GM12864 (cell line): Measurements from ENCODE around the gene SIRPA.

Source experiments
- DNase-seq: peaks from one replicate; pipeline ENCODE4 v3.0.0-alpha.2; 2011; ENCODE audit warnings: low read depth
- H3K4me3 ChIP-seq: 2 replicates; pipeline ENCODE4 v1.5.1; 2011; ENCODE audit warnings: mild to moderate bottlenecking, low read depth, low read length, control low read depth
- TF ChIP-seq, protein P1 (sequence below): IDR thresholded peaks from 2 replicates; pipeline ENCODE4 v1.5.1; 2011; ENCODE audit warnings: low read depth, mild to moderate bottlenecking, moderate library complexity, low read length, control low read depth, inconsistent platforms; ENCODE audit errors: missing control alignments

Gene SIRPA

GRCh38 chr20:1885940-1886693 is 9.1 kb upstream of the SIRPA start:
- TF ChIP-seq, protein P1, sequence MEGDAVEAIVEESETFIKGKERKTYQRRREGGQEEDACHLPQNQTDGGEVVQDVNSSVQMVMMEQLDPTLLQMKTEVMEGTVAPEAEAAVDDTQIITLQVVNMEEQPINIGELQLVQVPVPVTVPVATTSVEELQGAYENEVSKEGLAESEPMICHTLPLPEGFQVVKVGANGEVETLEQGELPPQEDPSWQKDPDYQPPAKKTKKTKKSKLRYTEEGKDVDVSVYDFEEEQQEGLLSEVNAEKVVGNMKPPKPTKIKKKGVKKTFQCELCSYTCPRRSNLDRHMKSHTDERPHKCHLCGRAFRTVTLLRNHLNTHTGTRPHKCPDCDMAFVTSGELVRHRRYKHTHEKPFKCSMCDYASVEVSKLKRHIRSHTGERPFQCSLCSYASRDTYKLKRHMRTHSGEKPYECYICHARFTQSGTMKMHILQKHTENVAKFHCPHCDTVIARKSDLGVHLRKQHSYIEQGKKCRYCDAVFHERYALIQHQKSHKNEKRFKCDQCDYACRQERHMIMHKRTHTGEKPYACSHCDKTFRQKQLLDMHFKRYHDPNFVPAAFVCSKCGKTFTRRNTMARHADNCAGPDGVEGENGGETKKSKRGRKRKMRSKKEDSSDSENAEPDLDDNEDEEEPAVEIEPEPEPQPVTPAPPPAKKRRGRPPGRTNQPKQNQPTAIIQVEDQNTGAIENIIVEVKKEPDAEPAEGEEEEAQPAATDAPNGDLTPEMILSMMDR: no peak
- no peak for DNase-seq
- H3K4me3 ChIP-seq: no peak overlapping the region

- TF ChIP-seq, protein P1: no peak
- H3K4me3 ChIP-seq: no peak overlapping the region
- DNase-seq: no peak
Measured at GRCh38 chr20:1887321-1887720, 7.9 kb upstream of the SIRPA start.

- H3K4me3 ChIP-seq: no peak overlapping the region
- TF ChIP-seq, protein P1: no peak
- DNase-seq: no peak
Measured at GRCh38 chr20:1887756-1888155, 7.5 kb upstream of the SIRPA start.

DNA sequence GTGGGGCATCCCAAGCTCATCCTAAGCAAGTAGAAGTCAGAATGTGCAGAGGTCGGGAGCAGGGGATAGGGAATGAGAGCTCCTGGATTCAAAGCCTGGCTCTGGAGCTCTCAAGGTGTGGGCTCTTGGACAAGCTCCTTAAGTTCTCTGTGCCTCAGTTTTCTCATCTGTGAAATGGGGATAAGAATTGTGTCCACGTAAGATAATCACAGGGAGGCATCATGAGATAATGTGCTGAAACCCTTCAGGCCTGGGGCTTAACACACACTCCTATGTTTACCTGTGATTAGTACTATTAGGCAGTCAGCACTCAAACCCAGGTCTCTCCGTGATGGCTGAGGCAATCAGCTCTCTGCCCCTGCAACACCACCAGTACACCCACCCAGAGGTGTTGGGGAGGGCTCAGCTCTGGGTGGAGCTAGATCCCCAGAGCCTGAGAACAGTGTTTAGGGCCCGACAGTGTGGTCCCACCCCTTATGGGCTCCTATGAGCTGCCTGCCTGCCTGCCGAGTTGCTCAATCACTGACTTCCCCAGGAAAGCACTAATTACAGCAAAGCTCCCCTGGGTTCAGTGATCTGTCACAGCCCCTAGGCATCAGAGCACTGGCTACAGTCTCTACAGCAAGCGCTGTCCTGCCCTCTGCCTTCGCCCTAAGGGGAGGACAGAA is 6.3 kb upstream of the SIRPA start:
- TF ChIP-seq, protein P1: no peak
- H3K4me3 ChIP-seq: no peak overlapping the region
- no peak for DNase-seq

DNA sequence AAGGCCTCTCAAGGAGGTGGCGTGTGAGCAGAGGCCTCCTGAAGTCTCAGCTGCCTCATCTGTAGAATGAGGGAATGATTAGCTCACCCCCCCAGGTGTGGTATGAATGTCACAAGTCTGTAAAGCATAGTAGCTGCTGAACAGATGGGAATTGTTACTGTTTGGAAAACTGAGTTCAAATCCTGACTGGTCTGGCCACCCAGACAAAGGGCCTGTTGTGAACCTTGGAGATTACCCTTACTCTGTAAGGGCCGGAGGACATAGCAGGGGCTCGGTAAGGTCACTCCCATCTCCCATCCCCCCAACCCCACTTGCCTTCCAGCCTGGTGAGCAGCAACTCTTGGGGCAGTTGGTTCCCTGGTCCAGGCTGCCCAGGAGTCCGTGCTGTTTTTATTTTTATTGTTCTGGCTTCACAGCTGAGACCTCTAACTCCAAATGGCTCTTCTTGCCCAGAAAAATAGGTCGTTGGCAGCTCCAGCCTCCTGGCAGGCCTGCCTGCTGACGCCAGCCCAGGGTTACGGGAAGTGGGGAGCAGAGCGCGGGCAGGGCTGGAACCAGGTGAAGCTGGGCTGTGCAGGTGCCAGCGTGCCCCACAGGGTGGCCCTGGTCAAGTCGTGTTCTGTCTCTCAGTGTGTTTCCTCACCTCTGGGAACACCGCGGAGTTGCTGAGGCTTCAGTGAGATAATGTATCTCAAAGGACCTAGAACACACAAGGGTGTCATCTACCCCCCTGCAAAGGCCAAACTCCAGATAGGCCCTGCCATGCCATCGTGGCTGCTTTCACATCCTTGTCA is 4.5 kb upstream of the SIRPA start:
- H3K4me3 ChIP-seq: no peak overlapping the region
- DNase-seq: no peak
- TF ChIP-seq, protein P1: no peak

GRCh38 chr20:1891263-1892118 is 3.7 kb upstream of the SIRPA start:
- TF ChIP-seq, protein P1: no peak
- no peak overlapping the region for H3K4me3 ChIP-seq
- no peak for DNase-seq
